A172 (cell line): ENCODE measurements around the gene IGF1R. TPM values are rescaled to one million over a fixed set of nuclear protein-coding genes. Genes with fewer than 3 reads are reported as not detected.

Experiments used
- DNase-seq: peaks from one replicate; pipeline ENCODE4 v3.0.0-alpha.2; 2015; ENCODE audit warnings: low spot score
- total RNA-seq: library from RNA; depleted of rRNA; stranded (reverse); fragments of >200 nt; shearing (Covaris generic); gene quantifications from 2 replicates; pipeline ENCODE4 v1.2.3, GENCODE V29; 2014

Gene IGF1R
- total RNA-seq, 1 experiment from 2014 or later, result 6.1 TPM

GRCh38 chr15:98856532-98856907 lies 208.2 kb downstream of the IGF1R start:
- no peak for DNase-seq

DNA sequence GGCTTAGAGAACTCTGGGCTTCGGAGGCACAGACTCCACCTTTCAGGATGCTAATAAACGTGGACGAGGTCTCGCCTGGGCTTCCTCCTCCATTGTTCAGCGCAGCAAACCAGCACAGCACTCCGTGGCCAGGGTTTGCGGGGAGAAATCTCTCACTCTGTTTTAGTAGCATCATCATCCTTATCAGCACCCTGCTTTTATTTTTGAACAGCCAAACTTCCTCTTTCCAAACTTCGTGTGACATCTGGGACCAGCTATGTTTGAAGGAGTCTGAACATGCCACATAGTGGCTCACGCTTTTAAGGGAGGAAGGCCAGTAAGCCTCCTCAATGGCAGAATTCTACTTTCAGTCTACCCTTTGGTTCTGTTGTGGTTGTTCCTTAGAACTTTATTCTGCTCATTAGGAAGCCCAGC lies 210.3 kb downstream of the IGF1R start:
- no peak for DNase-seq

DNA sequence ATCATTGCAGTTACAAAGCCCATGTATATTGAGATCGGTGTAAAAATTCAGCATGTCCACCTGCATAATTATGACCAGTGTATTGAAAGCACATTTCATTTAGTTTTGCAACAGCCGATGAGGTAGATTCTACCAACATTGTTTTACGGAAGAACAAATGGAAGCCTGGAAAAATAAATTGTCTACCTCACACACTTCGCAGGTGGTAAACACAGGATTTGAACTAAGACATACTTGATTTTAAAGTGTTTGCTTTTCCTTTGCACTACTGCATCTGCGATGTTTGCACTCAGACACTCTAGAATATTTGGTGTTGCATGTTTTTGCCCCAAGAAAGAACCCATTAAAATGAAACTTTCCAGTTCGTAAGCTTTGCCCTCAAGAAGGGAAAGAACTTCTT lies 210.8 kb downstream of the IGF1R start:
- DNase-seq, result no peak

DNA sequence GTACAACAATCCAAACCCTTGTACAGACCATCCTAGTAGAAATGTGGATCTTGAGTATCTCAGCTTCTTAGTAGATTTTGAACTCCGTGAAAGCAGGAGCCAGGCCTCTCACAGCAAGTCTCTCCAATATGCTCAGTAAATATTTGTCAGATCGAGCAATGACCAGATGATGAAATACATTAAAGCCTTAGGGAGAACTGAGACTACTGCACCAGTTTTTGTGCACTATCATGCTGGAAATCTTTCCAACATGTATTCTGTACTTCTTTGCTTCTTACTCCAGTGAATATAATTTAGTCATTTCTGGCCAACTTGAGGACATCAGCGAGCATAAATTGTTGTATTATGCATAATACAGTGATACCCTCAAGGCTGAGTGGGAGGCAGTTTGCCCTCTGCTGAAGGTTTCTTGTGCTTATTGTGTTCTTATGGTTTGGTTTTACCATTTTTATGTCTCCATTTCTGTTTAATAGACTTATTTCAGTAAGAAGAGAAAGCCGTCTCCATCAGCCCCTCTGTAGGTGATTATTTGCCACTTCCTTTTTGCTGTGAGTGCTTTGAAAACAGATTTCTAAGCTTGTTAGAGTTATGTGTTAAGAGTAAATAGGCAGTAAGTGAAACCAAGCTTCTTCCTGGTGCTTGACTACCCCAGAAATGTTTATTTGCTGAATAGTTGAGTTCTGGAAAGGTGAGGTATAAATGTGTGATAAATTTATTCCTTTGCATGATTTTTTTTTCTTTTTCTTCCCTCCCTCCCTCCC lies 212.1 kb downstream of the IGF1R start:
- no peak for DNase-seq

- DNase-seq, result no peak
Measured at GRCh38 chr15:98861188-98861587, 212.8 kb downstream of the IGF1R start.

DNA sequence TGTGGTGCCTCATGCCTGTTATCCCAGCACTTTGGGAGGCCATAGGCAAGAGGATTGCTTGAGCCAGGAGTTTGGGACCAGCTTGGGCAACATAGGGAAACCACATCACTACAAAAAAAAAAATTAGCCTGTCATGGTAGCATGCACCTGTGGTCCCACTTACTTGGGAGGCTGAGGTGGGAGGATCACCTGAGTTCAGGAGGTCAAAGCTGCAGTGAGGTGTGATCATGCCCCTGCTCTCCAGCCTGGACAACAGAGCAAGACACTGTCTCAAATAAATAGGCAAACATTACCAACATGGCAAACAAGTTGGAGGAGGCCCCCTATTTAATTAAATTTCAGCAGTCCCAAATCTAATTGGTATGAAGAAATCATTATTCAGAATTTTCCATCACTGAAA lies 215.6 kb downstream of the IGF1R start:
- DNase-seq, result no peak

- peak; percentile 78 for DNase-seq
Measured at GRCh38 chr15:98865397-98866339, 217.3 kb downstream of the IGF1R start.

DNA sequence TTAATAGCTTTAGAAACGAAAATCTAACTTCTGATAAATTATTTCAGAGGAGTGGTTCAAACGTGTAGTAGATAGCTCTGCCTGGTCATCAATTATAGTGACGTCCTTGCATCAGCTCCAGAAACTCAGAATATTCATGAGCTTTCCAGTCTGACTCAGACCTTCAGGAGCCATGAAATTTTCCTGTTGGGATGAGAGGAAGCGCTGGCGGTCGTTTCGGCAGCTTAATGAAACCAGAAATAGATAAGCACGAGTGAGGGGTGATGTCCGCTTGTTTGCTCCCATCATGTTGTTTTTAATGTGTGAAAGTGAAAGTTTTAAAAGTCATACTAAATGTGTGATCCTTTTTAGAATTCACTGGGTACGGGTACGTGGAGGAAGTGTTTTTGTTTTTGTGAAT lies 218.2 kb downstream of the IGF1R start:
- peak; percentile 81 for DNase-seq

- DNase-seq, result no peak
Measured at GRCh38 chr15:98868564-98868963, 220.2 kb downstream of the IGF1R start.

DNA sequence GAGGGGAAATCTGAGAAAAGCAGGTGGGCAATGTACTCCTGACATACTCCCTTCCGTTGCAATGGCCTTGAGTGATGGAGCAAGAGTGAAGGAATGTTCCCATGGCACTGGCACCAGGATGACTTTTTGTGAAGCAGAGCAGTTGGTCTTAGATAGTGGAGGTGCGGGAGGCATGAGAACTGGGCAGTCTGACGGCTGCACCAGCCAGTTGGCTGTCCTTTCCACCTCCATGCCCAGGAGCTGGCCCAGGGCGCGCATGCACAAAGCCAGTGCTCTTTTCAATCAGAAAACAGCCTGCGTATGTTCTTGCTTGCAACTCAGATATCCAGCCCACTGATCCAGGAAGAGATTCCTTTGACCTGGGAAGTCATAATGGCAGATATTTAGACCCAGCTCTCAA lies 222.4 kb downstream of the IGF1R start:
- DNase-seq, result no peak

GRCh38 chr15:98872774-98873173 lies 224.4 kb downstream of the IGF1R start:
- DNase-seq, result no peak

DNA sequence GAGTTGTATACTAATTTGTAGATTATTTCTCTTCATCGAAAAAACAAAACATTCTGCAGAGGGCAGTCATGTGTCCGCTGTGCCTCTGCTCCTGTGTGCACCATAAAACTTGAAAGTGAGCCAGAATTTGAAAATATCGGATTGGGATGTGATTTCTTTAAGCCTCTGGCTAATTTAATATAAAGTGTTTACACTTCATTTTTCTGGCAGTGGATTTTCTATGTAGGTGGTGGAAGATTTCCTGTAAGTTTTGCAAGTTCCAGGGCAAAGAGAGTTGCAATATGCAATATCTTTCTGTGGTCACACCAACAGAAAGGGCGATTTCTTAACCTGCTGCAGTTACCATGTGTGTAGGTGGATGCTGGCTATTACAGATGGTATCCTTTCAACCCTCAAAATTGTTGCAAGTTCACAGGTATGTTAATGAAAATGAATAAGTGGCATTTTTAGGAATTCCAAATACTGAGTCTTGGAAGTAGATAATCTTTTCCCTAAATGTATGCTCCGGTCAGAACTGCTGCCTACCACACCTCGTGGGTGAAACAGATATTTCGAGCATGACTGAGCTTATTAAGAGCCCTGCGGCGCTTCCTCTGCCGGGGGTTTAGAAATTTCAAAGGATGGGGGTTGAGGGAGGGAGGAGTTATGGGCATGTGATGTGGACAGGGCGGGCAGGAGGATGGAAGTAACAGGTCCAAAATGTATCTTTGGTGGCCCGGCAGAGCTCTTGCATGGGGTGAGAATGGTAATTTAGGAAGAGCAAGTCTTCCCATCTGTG lies 225.3 kb downstream of the IGF1R start:
- DNase-seq, result peak; percentile 83

- no peak for DNase-seq
Measured at GRCh38 chr15:98874370-98874769, 226.0 kb downstream of the IGF1R start.

DNA sequence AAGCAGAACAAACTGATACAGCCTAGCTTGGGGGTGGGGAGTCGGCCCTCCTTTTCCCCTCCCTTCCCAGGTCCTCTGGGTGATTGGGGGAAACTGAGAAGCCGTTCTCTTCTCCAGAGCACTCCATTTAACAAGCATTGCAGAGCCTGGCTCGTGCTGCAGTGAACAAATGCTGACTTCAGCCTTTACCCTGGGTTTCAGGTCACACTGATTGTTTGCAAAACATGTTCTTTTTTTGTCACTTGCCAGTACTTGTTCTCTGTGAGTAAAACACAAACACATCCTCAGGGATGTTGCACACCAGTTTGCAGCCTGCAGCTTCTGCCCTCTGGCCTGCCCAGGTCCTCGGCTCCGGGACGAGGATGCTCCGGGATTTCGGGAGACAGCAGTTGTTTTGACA lies 226.4 kb downstream of the IGF1R start:
- DNase-seq, result no peak

DNA sequence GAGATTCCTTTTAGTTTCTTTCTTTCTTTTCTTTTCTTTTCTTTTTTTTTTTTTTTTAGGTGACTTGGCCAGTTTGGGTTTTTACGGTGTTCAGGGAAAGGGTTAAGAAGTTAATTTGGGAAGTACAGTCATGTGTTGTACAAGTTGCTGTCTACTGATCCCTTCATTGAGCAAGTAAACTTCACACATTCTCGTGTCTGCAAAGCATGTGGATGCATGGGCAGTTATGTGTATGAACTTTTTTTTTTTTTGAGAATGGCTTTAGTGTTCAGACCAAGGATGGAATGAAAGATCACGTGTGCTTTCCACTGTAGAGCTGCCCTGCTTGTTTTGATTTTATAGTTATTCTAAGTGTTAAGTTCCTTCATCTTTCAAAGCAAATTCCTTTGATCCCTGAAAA lies 227.0 kb downstream of the IGF1R start:
- DNase-seq, result no peak

DNA sequence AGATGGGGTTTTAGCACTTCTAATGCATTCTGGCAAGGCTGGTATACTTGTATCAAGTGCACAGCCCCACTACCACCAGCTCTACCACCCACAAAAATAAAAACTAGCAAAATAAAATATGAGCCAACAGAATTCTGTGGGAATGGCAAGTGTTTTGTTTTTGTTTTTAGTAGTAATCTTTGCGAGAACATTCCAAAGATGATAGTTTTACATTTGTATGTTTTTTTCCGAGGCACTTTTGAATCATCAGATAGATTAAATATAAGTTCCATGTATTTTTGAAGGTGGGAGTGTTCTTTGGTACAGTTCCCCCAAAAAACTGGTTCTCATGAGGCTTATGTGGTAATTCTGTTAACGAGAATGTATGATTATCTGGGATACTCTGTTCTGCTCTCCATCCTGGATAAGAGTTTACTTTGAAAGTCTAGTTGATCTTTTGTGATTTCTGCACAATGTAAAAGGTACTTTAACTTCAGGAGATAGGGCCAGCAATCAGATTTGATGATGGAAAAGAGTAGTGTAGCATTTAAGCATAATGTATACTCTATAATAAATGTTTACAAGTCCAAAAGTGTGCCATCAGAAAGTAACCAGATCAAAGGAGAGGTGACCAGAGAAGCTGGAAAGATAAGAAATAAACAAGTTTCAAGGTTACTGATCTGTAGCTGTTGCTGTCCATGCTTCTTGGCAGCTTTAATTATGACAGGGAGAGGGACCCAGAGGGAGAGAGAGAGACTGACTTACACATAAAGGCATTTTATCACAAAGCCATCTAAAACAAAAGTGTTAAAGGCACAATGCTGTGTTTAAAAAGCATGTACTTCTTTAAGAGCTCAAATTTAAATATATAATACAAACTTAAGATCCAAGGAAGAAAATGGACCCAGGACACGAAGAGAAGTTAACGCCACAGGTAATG lies 228.4 kb downstream of the IGF1R start:
- DNase-seq, result no peak

- DNase-seq, result no peak
Measured at GRCh38 chr15:98878172-98878571, 229.8 kb downstream of the IGF1R start.

- no peak for DNase-seq
Measured at GRCh38 chr15:98878862-98879261, 230.5 kb downstream of the IGF1R start.

GRCh38 chr15:98881526-98882520 lies 233.5 kb downstream of the IGF1R start:
- DNase-seq, result peak; percentile 54

DNA sequence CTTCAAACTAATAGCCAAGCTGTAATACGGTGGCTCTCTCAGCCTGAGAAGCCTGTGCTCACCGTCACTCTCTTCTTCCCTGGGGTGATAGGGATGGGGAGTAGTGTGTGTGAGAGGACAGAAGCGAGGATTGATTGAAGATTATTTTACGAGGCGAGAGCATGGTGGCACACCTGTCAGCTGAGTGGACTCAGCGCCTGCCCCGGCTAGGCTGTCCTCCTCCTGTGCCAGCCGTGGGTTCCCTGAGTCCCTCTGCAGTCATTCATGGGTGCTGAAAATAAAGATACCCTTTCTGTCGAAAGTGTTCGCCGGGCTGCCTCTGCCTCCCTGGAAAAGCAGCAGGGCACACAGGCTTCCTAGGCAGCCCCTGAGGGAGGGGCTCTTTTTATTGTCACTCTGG lies 235.1 kb downstream of the IGF1R start:
- no peak for DNase-seq
